GM12878 (cell line): ENCODE measurements around the gene PRDM15. TPM values are rescaled to one million over a fixed set of nuclear protein-coding genes. Genes with fewer than 3 reads are reported as not detected.

Experiments
- ATAC-seq: fragments of 200-7000 bp; cut with Tn5 transposase; 3 replicates; pipeline ENCODE4 v1.9.1; 2020; ENCODE audit warnings: mild to moderate bottlenecking, moderate library complexity
- BruUV-seq: library from RNA; stranded (reverse); fragments of 400-500 nt; replicated peaks from 2 replicates; lab custom pipeline; 2021; lab: Mats Ljungman, UMichigan
- CTCF ChIA-PET: fragments of 300-600 bp; sonication (Branson Sonifier 250); formaldehyde crosslinking; extraction: SDS; loops from one replicate; lab custom pipeline; 2021; ENCODE audit warnings: inconsistent platforms; lab: Yijun Ruan, JAX
- POLR2A ChIA-PET: fragments of 350-600 bp; formaldehyde crosslinking; extraction: SDS; loops from one replicate; lab custom pipeline; 2021; ENCODE audit warnings: inconsistent platforms; lab: Charles Lee
- RAD21 ChIA-PET: fragments of 300-600 bp; sonication (Branson Sonifier 250); formaldehyde crosslinking; loops from one replicate; lab custom pipeline; 2023; ENCODE audit warnings: antibody characterized with exemption; ENCODE audit not compliant: unreplicated experiment; lab: Charles Lee
- SMC1A ChIA-PET: fragments of 300-600 bp; sonication (Branson Sonifier 250); formaldehyde crosslinking; loops from one replicate; lab custom pipeline; 2023; ENCODE audit not compliant: unreplicated experiment, uncharacterized antibody; lab: Charles Lee
- DNase-seq: peaks from one replicate; pipeline ENCODE4 v3.0.0-alpha.2; 2011; ENCODE audit warnings: low read depth, low spot score
- FAIRE-seq: peaks from 3 replicates; lab custom pipeline; 2011; peaks lifted over from hg19 to GRCh38; lab: Jason Lieb, UNC
- H2AFZ ChIP-seq: 2 replicates; pipeline ENCODE4 v1.6.0; 2011; ENCODE audit warnings: low read depth, low read length, control low read depth; ENCODE audit not compliant: control insufficient read depth
- H3K27ac ChIP-seq: 2 replicates; pipeline ENCODE4 v1.5.1; 2011; ENCODE audit warnings: control low read depth; ENCODE audit not compliant: control insufficient read depth, insufficient read depth
- H3K27me3 ChIP-seq, 2 experiments: replicated peaks in 1 of 2; 2 replicates each; pipeline versions ENCODE4 v1.6.0 to v1.6.1; 2011; ENCODE audit warnings: low read length in 1 of 2; ENCODE audit not compliant: control insufficient read depth in 2 of 2, insufficient read depth in 2 of 2
- H3K36me3 ChIP-seq, 2 experiments: 2 replicates each; pipeline ENCODE4 v1.5.1; 2011; ENCODE audit warnings: low read length in 1 of 2; ENCODE audit not compliant: control insufficient read depth in 2 of 2, insufficient read depth in 2 of 2
- H3K4me1 ChIP-seq: 2 replicates; pipeline ENCODE4 v1.6.1; 2011; ENCODE audit warnings: mild to moderate bottlenecking, low read length, moderate library complexity, mixed read lengths; ENCODE audit not compliant: control insufficient read depth, insufficient read depth
- H3K4me2 ChIP-seq: 2 replicates; pipeline ENCODE4 v1.6.0; 2011; ENCODE audit warnings: control low read depth; ENCODE audit not compliant: control insufficient read depth, insufficient read depth
- H3K4me3 ChIP-seq: fragments of 200-600 bp; sonication (generic); 2 replicates; pipeline ENCODE4 v1.5.1; 2016
- H3K79me2 ChIP-seq: 2 replicates; pipeline ENCODE4 v1.6.0; 2011; ENCODE audit warnings: low read length; ENCODE audit not compliant: control insufficient read depth, insufficient read depth
- H3K9ac ChIP-seq: 2 replicates; pipeline ENCODE4 v1.8.0; 2011; ENCODE audit warnings: low read length, control low read depth, mixed read lengths; ENCODE audit not compliant: control insufficient read depth, insufficient read depth
- H3K9me3 ChIP-seq: replicated peaks from 3 replicates; pipeline ENCODE4 v1.5.1; 2011; ENCODE audit warnings: mild to moderate bottlenecking, low read length; ENCODE audit not compliant: control insufficient read depth, insufficient read depth
- H4K20me1 ChIP-seq: 2 replicates; pipeline ENCODE4 v1.6.0; 2011; ENCODE audit not compliant: control insufficient read depth, insufficient read depth
- BACH1 ChIP-seq: fragments of 450-650 bp; IDR thresholded peaks from 2 replicates; pipeline ENCODE4 v1.6.1; 2017; ENCODE audit warnings: mild to moderate bottlenecking, borderline replicate concordance
- CREM ChIP-seq: IDR thresholded peaks from 2 replicates; pipeline ENCODE4 v1.6.1; 2014; ENCODE audit warnings: antibody characterized with exemption, low read depth
- EGR1 ChIP-seq, 2 experiments: IDR thresholded peaks; 1 replicate in 1 of 2; 2 replicates in 1 of 2; pipeline ENCODE4 v1.6.1; 2011 to 2012; ENCODE audit warnings: low read depth in 2 of 2, low read length in 2 of 2, borderline replicate concordance in 1 of 2, mild to moderate bottlenecking in 1 of 2, moderate library complexity in 1 of 2
- GABPA ChIP-seq: IDR thresholded peaks from 2 replicates; pipeline ENCODE4 v1.6.1; 2014; ENCODE audit warnings: antibody characterized with exemption, low read depth, mild to moderate bottlenecking, inconsistent platforms
- IKZF2 ChIP-seq, 2 experiments: fragments of 450-650 bp; IDR thresholded peaks; 2 replicates each; pipeline ENCODE4 v1.6.1; 2017; ENCODE audit warnings: mild to moderate bottlenecking in 2 of 2, moderate library complexity in 2 of 2
- NR2C1 ChIP-seq: fragments of 450-650 bp; IDR thresholded peaks from 2 replicates; pipeline ENCODE4 v1.6.1; 2017; ENCODE audit warnings: antibody characterized with exemption, mild to moderate bottlenecking, moderate library complexity
- POLR2A ChIP-seq: IDR thresholded peaks from 2 replicates; pipeline ENCODE4 v1.6.1; 2011; ENCODE audit warnings: low read depth, mild to moderate bottlenecking, low read length
- RFX5 ChIP-seq: IDR thresholded peaks from 2 replicates; pipeline ENCODE4 v1.6.1; 2011; ENCODE audit warnings: low read depth, low read length, improper control_type of control experiment
- TCF3 ChIP-seq: IDR thresholded peaks from 2 replicates; pipeline ENCODE4 v1.6.1; 2012; ENCODE audit warnings: low read depth, mild to moderate bottlenecking, low read length, borderline replicate concordance; ENCODE audit not compliant: insufficient read depth
- ZNF687 ChIP-seq: fragments of 450-650 bp; IDR thresholded peaks from 2 replicates; pipeline ENCODE4 v1.6.1; 2017; ENCODE audit warnings: mild to moderate bottlenecking, moderate library complexity
- ZZZ3 ChIP-seq: IDR thresholded peaks from 2 replicates; pipeline ENCODE4 v1.6.1; 2011; ENCODE audit warnings: low read depth; ENCODE audit not compliant: control insufficient read depth, insufficient read length
- WGBS: methylation state at CpG from one replicate; pipeline ENCODE4 v1.1.6; 2016; ENCODE audit warnings: low lambda C conversion rate; ENCODE audit not compliant: insufficient replicate concordance, insufficient coverage; ENCODE audit errors: missing lambda C conversion rate; 5-methylcytosine and 5-hydroxymethylcytosine counted together
- in situ Hi-C: fragments of 300-500 bp; cut with MboI; formaldehyde crosslinking; loops from 9 replicates; pipeline ENCODE4 v1.14.3; 2018; ENCODE audit warnings: mixed read lengths
- intact Hi-C: fragments of 100-400 bp; cut with micrococcal nuclease; formaldehyde crosslinking; loops from one replicate; pipeline ENCODE4 v1.14.2; 2022; ENCODE audit not compliant: unreplicated experiment
- polyA plus RNA-seq, 11 experiments: library from polyadenylated mRNA; depleted of rRNA in 4 of 11; unstranded in 6 of 11; stranded (reverse) in 5 of 11; fragments of >200 nt; fragmentation: Nextera tagmentation in 4 of 11; fragmentation: Illumina TruSeq in 1 of 11; extraction: Ambion mirVana in 4 of 11; extraction: Trizol in 1 of 11; gene quantifications; 1 replicate in 1 of 11; 2 replicates in 10 of 11; pipeline versions ENCODE4 v1.2.1 to v1.2.3, GENCODE V29; 2011 to 2016; ENCODE audit warnings: inconsistent platforms in 2 of 11, missing spikeins in 2 of 11, low read depth in 1 of 11
- total RNA-seq, 4 experiments: library from RNA; depleted of rRNA in 3 of 4; stranded (reverse); fragments of >200 nt in 3 of 4; fragmentation: Illumina TruSeq in 1 of 4; extraction: Trizol in 1 of 4; gene quantifications; 2 replicates each; pipeline versions ENCODE4 v1.2.1 to v1.2.3, GENCODE V29; 2013 to 2021
- TF ChIP-seq, protein P1 (sequence below): fragments of 450-650 bp; formaldehyde crosslinking; IDR thresholded peaks from 2 replicates; pipeline ENCODE4 v1.5.0; 2022; ENCODE audit warnings: mild to moderate bottlenecking, missing genetic modification characterization
- TF ChIP-seq, protein P2 (sequence below): IDR thresholded peaks from 2 replicates; pipeline ENCODE4 v1.6.1; 2012; ENCODE audit warnings: improper control_type of control experiment, low read depth, low read length; ENCODE audit not compliant: insufficient replicate concordance

The PRDM15 gene
- total and polyA plus RNA-seq, 10 of the 15 experiments (the other 5 are each of a cell fraction or from before 2014, with no cell fraction given): 2.2 to 16.0 (median 8.6) TPM

DNA sequence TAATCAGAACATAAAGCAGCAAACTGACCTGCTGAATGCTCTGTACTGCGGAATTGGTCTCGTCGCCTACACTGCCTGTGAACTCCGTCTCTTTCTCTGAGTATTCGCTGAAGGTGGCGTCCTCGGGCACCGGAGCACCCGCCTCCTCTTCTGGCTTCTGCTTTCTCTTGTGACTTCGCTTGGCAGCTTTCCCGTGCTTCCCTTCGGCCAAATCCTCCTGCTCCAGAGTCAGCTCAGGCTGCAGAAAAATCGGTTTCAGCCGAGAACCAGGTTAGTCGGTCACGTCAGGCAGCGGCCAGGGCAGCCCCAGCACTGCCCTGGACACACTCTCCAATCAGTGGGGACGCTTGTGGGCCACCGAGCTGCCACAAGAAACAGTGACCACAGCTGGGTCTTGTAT, 76.5 kb downstream of the PRDM15 start:
- TF ChIP-seq, protein P1, sequence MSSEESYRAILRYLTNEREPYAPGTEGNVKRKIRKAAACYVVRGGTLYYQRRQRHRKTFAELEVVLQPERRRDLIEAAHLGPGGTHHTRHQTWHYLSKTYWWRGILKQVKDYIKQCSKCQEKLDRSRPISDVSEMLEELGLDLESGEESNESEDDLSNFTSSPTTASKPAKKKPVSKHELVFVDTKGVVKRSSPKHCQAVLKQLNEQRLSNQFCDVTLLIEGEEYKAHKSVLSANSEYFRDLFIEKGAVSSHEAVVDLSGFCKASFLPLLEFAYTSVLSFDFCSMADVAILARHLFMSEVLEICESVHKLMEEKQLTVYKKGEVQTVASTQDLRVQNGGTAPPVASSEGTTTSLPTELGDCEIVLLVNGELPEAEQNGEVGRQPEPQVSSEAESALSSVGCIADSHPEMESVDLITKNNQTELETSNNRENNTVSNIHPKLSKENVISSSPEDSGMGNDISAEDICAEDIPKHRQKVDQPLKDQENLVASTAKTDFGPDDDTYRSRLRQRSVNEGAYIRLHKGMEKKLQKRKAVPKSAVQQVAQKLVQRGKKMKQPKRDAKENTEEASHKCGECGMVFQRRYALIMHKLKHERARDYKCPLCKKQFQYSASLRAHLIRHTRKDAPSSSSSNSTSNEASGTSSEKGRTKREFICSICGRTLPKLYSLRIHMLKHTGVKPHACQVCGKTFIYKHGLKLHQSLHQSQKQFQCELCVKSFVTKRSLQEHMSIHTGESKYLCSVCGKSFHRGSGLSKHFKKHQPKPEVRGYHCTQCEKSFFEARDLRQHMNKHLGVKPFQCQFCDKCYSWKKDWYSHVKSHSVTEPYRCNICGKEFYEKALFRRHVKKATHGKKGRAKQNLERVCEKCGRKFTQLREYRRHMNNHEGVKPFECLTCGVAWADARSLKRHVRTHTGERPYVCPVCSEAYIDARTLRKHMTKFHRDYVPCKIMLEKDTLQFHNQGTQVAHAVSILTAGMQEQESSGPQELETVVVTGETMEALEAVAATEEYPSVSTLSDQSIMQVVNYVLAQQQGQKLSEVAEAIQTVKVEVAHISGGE (CRISPR knock-in tag): no peak
- no peak for TF ChIP-seq ZNF687
- TF ChIP-seq NR2C1: no peak
- TF ChIP-seq, protein P2, sequence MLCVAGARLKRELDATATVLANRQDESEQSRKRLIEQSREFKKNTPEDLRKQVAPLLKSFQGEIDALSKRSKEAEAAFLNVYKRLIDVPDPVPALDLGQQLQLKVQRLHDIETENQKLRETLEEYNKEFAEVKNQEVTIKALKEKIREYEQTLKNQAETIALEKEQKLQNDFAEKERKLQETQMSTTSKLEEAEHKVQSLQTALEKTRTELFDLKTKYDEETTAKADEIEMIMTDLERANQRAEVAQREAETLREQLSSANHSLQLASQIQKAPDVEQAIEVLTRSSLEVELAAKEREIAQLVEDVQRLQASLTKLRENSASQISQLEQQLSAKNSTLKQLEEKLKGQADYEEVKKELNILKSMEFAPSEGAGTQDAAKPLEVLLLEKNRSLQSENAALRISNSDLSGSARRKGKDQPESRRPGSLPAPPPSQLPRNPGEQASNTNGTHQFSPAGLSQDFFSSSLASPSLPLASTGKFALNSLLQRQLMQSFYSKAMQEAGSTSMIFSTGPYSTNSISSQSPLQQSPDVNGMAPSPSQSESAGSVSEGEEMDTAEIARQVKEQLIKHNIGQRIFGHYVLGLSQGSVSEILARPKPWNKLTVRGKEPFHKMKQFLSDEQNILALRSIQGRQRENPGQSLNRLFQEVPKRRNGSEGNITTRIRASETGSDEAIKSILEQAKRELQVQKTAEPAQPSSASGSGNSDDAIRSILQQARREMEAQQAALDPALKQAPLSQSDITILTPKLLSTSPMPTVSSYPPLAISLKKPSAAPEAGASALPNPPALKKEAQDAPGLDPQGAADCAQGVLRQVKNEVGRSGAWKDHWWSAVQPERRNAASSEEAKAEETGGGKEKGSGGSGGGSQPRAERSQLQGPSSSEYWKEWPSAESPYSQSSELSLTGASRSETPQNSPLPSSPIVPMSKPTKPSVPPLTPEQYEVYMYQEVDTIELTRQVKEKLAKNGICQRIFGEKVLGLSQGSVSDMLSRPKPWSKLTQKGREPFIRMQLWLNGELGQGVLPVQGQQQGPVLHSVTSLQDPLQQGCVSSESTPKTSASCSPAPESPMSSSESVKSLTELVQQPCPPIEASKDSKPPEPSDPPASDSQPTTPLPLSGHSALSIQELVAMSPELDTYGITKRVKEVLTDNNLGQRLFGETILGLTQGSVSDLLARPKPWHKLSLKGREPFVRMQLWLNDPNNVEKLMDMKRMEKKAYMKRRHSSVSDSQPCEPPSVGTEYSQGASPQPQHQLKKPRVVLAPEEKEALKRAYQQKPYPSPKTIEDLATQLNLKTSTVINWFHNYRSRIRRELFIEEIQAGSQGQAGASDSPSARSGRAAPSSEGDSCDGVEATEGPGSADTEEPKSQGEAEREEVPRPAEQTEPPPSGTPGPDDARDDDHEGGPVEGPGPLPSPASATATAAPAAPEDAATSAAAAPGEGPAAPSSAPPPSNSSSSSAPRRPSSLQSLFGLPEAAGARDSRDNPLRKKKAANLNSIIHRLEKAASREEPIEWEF: no peak
- no peak for TF ChIP-seq TCF3
- no peak for TF ChIP-seq ZZZ3
- TF ChIP-seq EGR1 (IDR thresholded peaks at IDR 0.05; ENCODE audit: borderline replicate concordance in 1 of 2, low read depth in 2 of 2, low read length in 2 of 2): no peak
- no peak for TF ChIP-seq GABPA
- TF ChIP-seq RFX5: no peak
- TF ChIP-seq BACH1: no peak
- TF ChIP-seq CREM: no peak
- TF ChIP-seq POLR2A: no peak
- TF ChIP-seq IKZF2 (IDR thresholded peaks at IDR 0.05): no peak
- TF ChIP-seq, all 136 proteins: peak for 0
- H3K36me3 ChIP-seq: peaks cover 19 to 37% of the 10 kb centered on the region in 2 experiments
- H3K4me2 ChIP-seq: no peak overlapping the region
- no peaks in the 10 kb centered on the region for H3K4me1 ChIP-seq
- H3K9me3 ChIP-seq: no peaks in the 10 kb centered on the region; the same call in 2 of the 3 replicates
- in situ Hi-C loops (no loop called here), intact Hi-C loops (no loop called here)
- FAIRE-seq (no peak), DNase-seq (no peak), ATAC-seq (no peak)
- BruUV-seq: no TSS peak
- no peaks in the 10 kb centered on the region for H3K27me3 ChIP-seq
- ChIA-PET CTCF (no interaction called here), SMC1A (no interaction called here), POLR2A (interaction anchor here (0.5 kb wide), 1 partner anchor 10 kb away, joined by 3 read pairs; no protein-coding TSS in a partner anchor), RAD21 (no interaction called here)
- WGBS: 89% methylated on average over 19 of the region's 19 CpGs
- H3K27ac ChIP-seq: no peak overlapping the region
- no peak overlapping the region for H3K9ac ChIP-seq
- no peaks in the 10 kb centered on the region for H3K79me2 ChIP-seq
- H3K4me3 ChIP-seq: no peak overlapping the region
- no peaks in the 10 kb centered on the region for H4K20me1 ChIP-seq
- no peak overlapping the region for H2AFZ ChIP-seq
